HEK293 (cell line): Measurements from ENCODE around the gene CX3CL1.
A peak's percentile ranks its signal among the peaks of the same experiment; 100 is the strongest.

Experiments used
- CTCF ChIA-PET: fragments of 350-600 bp; formaldehyde crosslinking; extraction: SDS; loops from one replicate; lab custom pipeline; 2021; ENCODE audit warnings: antibody characterized with exemption; lab: Yijun Ruan, JAX
- POLR2A ChIA-PET: fragments of 300-600 bp; formaldehyde crosslinking; extraction: SDS; loops from one replicate; lab custom pipeline; 2020; ENCODE audit warnings: antibody characterized with exemption, inconsistent platforms; lab: Yijun Ruan, JAX
- H3K27ac ChIP-seq: fragments of 200-500 bp; sonication (Bioruptor generic); 2 replicates; pipeline ENCODE4 v1.5.1; 2014; ENCODE audit warnings: low read depth, low read length, control low read depth, inconsistent platforms; ENCODE audit errors: extremely low read depth
- H3K36me3 ChIP-seq, 2 experiments: fragments of 200-500 bp in 1 of 2; sonication (Bioruptor generic) in 1 of 2; 1 replicate in 1 of 2; 2 replicates in 1 of 2; pipeline ENCODE4 v1.5.1; 2014 to 2017; ENCODE audit warnings: inconsistent platforms in 2 of 2, low read length in 2 of 2; ENCODE audit not compliant: control insufficient read depth in 2 of 2, insufficient read depth in 1 of 2
- H3K4me1 ChIP-seq: fragments of 200-500 bp; sonication (Bioruptor generic); 2 replicates; pipeline ENCODE4 v1.5.1; 2014; ENCODE audit warnings: mild to moderate bottlenecking, low read length, inconsistent platforms; ENCODE audit not compliant: control insufficient read depth, insufficient read depth
- H3K4me3 ChIP-seq: 2 replicates; pipeline ENCODE4 v1.5.1; 2011; ENCODE audit warnings: low read depth, mild to moderate bottlenecking, control low read depth, low read length, moderate library complexity
- H3K9me3 ChIP-seq: fragments of 200-500 bp; sonication (Bioruptor generic); 2 replicates; pipeline ENCODE4 v1.5.1; 2014; ENCODE audit warnings: low read depth, low read length, inconsistent platforms; ENCODE audit not compliant: control insufficient read depth, insufficient read depth
- HOXC10 ChIP-seq: sonication (generic); formaldehyde crosslinking; IDR thresholded peaks from 2 replicates; pipeline ENCODE4 v1.8.1; 2023; ENCODE audit warnings: mild to moderate bottlenecking, missing genetic modification reagents
- PRDM10 ChIP-seq: fragments of 450-650 bp; formaldehyde crosslinking; IDR thresholded peaks from 2 replicates; pipeline ENCODE4 v1.5.1; 2016; ENCODE audit warnings: missing biosample characterization, missing genetic modification characterization
- PRDM4 ChIP-seq: fragments of 450-650 bp; formaldehyde crosslinking; IDR thresholded peaks from 2 replicates; pipeline ENCODE4 v1.5.1; 2017; ENCODE audit warnings: missing biosample characterization, missing genetic modification characterization
- WT1 ChIP-seq: fragments of 450-650 bp; formaldehyde crosslinking; IDR thresholded peaks from 2 replicates; pipeline ENCODE4 v1.5.1; 2016; ENCODE audit warnings: missing biosample characterization, missing genetic modification characterization
- ZBTB17 ChIP-seq: fragments of 450-650 bp; formaldehyde crosslinking; IDR thresholded peaks from 2 replicates; pipeline ENCODE4 v1.5.1; 2016; ENCODE audit warnings: missing biosample characterization, missing genetic modification characterization
- ZBTB20 ChIP-seq: fragments of 450-650 bp; formaldehyde crosslinking; IDR thresholded peaks from 2 replicates; pipeline ENCODE4 v1.5.1; 2016; ENCODE audit warnings: missing biosample characterization, missing genetic modification characterization
- ZNF223 ChIP-seq: fragments of 450-650 bp; formaldehyde crosslinking; IDR thresholded peaks from 2 replicates; pipeline ENCODE4 v1.5.1; 2016; ENCODE audit warnings: missing biosample characterization, missing genetic modification characterization
- ZNF23 ChIP-seq: fragments of 450-650 bp; formaldehyde crosslinking; IDR thresholded peaks from 2 replicates; pipeline ENCODE4 v1.5.1; 2016; ENCODE audit warnings: missing biosample characterization, missing genetic modification characterization, borderline replicate concordance
- ZNF239 ChIP-seq: fragments of 450-650 bp; formaldehyde crosslinking; IDR thresholded peaks from 2 replicates; pipeline ENCODE4 v1.5.1; 2016; ENCODE audit warnings: missing biosample characterization, missing genetic modification characterization
- ZNF274 ChIP-seq, 2 experiments: fragments of 200-500 bp in 1 of 2; fragments of 450-650 bp in 1 of 2; sonication (Bioruptor generic) in 1 of 2; formaldehyde crosslinking in 1 of 2; IDR thresholded peaks; 2 replicates each; pipeline versions ENCODE4 v1.5.1 to v1.6.1; 2014 to 2016; ENCODE audit warnings: borderline replicate concordance in 1 of 2, inconsistent platforms in 1 of 2, low read length in 1 of 2, missing biosample characterization in 1 of 2, missing genetic modification characterization in 1 of 2
- ZNF366 ChIP-seq: fragments of 450-650 bp; formaldehyde crosslinking; conservative IDR thresholded peaks from 2 replicates; pipeline ENCODE4 v1.5.1; 2016; ENCODE audit warnings: missing biosample characterization, missing genetic modification characterization
- ZNF433 ChIP-seq: fragments of 450-650 bp; formaldehyde crosslinking; IDR thresholded peaks from 2 replicates; pipeline ENCODE4 v1.5.1; 2016; ENCODE audit warnings: missing biosample characterization, missing genetic modification characterization, low read depth
- ZNF544 ChIP-seq: fragments of 450-650 bp; formaldehyde crosslinking; IDR thresholded peaks from 2 replicates; pipeline ENCODE4 v1.5.0; 2017; ENCODE audit warnings: missing biosample characterization, missing genetic modification characterization
- ZNF776 ChIP-seq: fragments of 450-650 bp; formaldehyde crosslinking; IDR thresholded peaks from 2 replicates; pipeline ENCODE4 v1.5.0; 2017; ENCODE audit warnings: missing biosample characterization, missing genetic modification characterization, borderline replicate concordance
- ZNF777 ChIP-seq: fragments of 450-650 bp; formaldehyde crosslinking; IDR thresholded peaks from 2 replicates; pipeline ENCODE4 v1.5.1; 2017; ENCODE audit warnings: missing biosample characterization, missing genetic modification characterization, borderline replicate concordance
- ZXDB ChIP-seq: fragments of 450-650 bp; formaldehyde crosslinking; IDR thresholded peaks from 2 replicates; pipeline ENCODE4 v1.5.1; 2016; ENCODE audit warnings: missing biosample characterization, missing genetic modification characterization

Gene CX3CL1

GRCh38 chr16:57406881-57407280 is 34.6 kb downstream of the CX3CL1 start:
- TF ChIP-seq PRDM10 (tag by site-specific recombination) (no peak), ZBTB20 (tag by site-specific recombination) (no peak), ZXDB (tag by site-specific recombination) (no peak), HOXC10 (CRISPR knock-in tag) (no peak), ZNF433 (tag by site-specific recombination) (no peak), PRDM4 (tag by site-specific recombination) (no peak), ZNF239 (tag by site-specific recombination) (no peak)
- no peak overlapping the region for H3K27ac ChIP-seq
- CTCF ChIA-PET = interaction anchor here (0.7 kb wide), 1 partner anchor 12 kb away, joined by 6 read pairs; no protein-coding TSS in a partner anchor
- no peak overlapping the region for H3K4me3 ChIP-seq
- no peaks in the 10 kb centered on the region for H3K4me1 ChIP-seq
- POLR2A ChIA-PET = no interaction called here
- no peaks in the 10 kb centered on the region for H3K36me3 ChIP-seq
- H3K9me3 ChIP-seq = no peaks in the 10 kb centered on the region

- Histone ChIP-seq H3K36me3 (no peaks in the 10 kb centered on the region), H3K4me3 (no peak overlapping the region), H3K4me1 (no peaks in the 10 kb centered on the region), H3K27ac (no peak overlapping the region), H3K9me3 (no peaks in the 10 kb centered on the region)
- TF ChIP-seq ZNF776 (tag by site-specific recombination) (0 out of 2 replicates have a peak, but pooled peaks have one; percentile 36), ZNF777 (tag by site-specific recombination) (0 out of 2 replicates have a peak, but pooled peaks have one; percentile 17), ZNF544 (tag by site-specific recombination) (0 out of 2 replicates have a peak, but pooled peaks have one; percentile 6), ZNF366 (peak; percentile 97), ZBTB17 (peak; percentile 100), ZNF23 (tag by site-specific recombination) (0 out of 2 replicates have a peak, but pooled peaks have one; percentile 44), WT1 (tag by site-specific recombination) (no peak), ZNF274 (IDR thresholded peaks at IDR 0.05; ENCODE audit: low read length) (no peak), ZNF274 (tag by site-specific recombination; IDR thresholded peaks at IDR 0.05; ENCODE audit: borderline replicate concordance) (0 out of 2 replicates have a peak, but pooled peaks have one; percentile 43), ZNF223 (tag by site-specific recombination) (no peak)
- ChIA-PET CTCF (interaction anchor here (2.4 kb wide), 1 partner anchor 107 kb away, joined by 8 read pairs; no protein-coding TSS in a partner anchor), POLR2A (no interaction called here)
Measured at GRCh38 chr16:57407521-57408353, 35.4 kb downstream of the CX3CL1 start.
